SK-MEL-5 (cell line): ENCODE results near the gene CDK14. TPM values are rescaled to one million over a fixed set of nuclear protein-coding genes. Genes with fewer than 3 reads are reported as not detected.

Experiments
- DNase-seq: peaks from one replicate; pipeline ENCODE4 v3.0.0-alpha.2; 2016; ENCODE audit warnings: low read depth, low spot score
- in situ Hi-C: cut with HindIII; loops from 2 replicates; pipeline ENCODE4 v1.10.0; 2016; ENCODE audit warnings: low sequenced_read_pairs, high pct_unique_total_duplicates, low pct_unique_long_range_greater_than_20kb
- total RNA-seq: library from RNA; depleted of rRNA; stranded (reverse); fragments of >200 nt; shearing (Covaris generic); gene quantifications from 2 replicates; pipeline ENCODE4 v1.2.3, GENCODE V29; 2014

The CDK14 gene
- total RNA-seq, 1 experiment from 2014 or later = 2.3 TPM

DNA sequence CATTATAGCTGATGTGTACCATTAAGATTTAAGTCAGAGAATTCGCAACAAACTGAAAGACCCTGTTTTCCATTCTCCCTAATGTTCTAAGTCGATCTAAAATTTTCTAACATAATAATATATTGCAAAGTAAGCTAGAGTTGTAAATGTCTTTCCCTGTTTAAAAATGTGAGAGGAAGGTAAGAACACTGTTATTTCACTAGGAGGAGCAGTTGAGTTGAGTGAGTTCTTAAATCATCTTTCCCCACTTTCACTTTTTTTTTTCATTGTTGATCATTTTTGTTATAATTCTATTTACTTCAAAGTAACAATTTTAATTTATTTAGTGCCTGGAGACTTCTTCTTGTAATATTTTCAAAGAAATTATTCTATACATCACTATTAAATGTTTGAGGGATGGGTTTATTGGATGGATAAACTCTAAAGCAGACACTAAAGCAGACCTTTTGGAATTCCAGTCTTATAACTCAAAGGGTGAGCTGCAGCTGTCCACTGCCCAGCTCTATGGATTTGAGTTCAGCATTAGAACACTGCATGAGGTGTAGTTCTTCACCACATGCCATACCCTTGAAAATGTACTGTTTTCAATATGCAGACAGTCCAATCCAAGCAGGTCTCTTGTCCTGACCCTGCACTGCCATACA lies 486.9 kb downstream of the CDK14 start:
- in situ Hi-C loops = no loop called here

DNA sequence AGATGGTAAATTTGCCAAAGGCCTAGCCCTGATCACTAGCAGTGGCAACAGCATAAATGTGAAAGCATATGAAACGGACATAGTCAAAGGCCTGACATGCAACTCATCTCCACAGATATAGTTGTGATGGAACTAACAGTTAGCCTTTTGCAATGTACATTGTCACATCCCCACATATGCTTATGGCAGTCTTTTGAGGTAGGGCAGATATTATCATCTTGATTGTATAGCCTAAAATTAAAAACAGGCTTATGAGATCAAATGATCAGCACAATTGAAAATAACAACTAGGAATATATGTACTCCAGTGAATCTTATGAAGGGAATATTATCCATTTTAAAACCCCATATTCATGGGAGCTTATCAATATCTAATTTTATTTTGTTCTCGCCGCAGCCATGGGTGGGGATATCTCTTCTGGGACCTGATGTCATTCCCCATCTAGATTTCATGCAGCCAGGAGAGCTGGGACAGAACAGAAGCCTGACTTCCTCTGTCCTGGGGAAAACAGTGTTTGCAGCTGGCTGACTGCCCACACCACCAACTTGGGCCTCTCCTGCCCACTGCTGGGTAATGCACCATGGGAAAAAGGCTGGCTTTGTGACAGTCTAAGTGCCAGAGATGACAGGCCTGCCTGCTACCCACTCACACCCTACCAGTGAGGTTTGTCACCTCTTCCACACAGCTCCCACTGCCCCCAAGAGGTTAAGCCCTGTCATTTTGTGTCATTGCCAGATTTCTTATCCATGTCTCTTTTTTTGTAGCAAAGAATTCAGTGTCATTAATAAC lies 487.9 kb downstream of the CDK14 start:
- no peak for DNase-seq
- in situ Hi-C loops = no loop called here

More for the DNA sequence above, 486.9 kb downstream of the CDK14 start:
- DNase-seq = peak; percentile 43

DNA sequence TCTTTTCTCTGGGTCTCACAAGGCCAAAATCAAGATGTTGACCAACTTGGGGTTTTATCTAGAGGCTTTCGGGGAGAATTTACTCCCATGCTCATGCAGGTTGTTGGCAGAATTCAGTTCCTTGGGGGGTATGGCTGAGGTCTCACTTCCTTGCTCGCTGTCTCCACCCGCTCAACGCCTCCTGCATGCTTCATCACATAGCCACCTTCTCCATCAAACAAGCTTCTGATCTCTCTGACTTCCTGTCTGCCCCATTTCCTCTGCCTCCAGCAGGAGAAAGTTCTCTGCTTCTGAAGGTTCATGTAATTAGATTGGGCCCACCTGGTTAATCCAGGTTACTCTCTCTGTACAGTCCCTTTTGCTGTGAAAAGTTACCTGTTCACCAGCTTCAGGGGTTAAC lies 489.1 kb downstream of the CDK14 start:
- DNase-seq = no peak
- in situ Hi-C loops = no loop called here

DNA sequence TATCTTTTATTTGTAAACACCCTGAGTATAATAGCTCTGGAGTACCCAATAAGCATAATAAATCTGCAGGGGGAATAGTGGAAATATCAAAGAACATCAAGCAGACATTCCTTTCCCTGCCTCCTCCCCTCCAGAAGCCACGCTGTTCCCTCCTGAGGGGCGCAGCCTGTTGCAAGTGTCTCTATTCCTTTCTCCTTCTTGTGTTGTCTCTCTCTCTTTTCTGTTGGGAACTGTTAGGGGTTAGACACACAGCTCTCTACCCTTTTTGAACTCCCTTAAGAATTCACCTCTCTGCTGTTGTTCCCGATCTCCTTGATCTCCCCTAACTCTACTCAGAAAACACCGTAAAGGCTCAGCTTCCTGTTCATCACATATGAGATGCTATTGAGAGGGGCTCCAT lies 490.1 kb downstream of the CDK14 start:
- DNase-seq = no peak
- in situ Hi-C loops = no loop called here

DNA sequence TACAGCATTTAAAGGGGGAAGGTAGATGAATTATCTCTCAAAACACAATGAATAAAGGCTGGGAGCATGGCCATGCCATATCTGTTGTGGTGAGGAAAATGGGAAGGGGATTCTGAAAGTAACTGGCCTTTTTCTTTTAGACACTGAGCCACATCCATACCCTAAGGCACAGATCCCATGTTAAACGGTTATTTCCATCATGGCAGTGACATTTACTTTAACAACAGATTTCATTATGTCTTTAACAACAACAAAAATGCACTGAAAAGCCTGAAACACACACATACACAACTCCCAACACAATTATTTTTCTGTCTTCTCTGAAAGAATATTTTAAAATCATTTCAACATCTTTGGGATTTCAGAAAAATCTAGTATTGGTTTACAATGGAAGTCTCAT lies 492.0 kb downstream of the CDK14 start:
- DNase-seq = peak; percentile 67
- in situ Hi-C loops = no loop called here

DNA sequence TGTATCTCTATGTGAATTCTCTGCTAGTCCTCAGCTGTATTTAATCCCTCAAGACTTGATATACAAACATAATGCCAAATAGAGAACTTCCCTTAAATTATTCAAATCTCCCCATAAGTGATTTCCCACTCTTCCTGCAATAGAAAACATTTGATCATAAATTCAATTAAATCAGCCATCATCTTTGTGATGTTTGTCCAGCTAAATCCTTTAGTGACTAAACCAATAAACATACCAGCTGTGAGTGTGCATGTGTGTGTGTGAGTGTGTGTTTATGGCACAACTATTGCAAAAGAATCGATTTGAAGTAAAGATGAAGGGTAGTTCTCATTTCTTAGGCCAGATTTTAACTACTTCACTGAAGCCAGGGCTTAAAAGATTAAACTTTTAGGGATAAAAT lies 492.6 kb downstream of the CDK14 start:
- in situ Hi-C loops = no loop called here

DNA sequence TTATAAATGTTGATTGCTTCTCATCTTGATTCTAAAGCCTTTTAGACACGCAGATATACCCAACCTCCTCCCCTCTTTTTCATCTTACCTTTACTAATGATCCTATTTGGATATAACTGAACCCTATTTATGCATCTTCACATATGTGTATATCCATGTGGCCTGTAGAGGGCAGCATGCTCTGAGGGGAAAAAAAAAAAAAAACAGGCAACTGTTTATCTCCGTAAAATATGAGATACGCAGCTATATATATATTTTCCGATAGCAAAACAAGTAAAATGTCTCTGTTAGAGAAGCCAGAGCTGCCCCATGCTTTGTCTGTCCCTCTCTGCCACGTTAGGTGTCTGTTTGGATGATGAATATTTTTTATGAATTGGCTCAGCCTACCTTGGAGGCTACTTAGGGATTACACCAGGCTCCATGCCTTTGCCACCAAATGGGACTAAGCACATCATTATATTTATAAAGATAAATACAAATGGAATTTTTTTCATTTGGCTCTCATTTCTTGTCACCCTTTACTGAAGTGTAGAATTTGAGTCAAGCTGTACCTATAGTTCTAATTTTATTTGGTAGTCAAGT lies 493.4 kb downstream of the CDK14 start:
- peak; percentile 67 for DNase-seq
- in situ Hi-C loops = no loop called here

More for the DNA sequence above, 492.6 kb downstream of the CDK14 start:
- no peak for DNase-seq

DNA sequence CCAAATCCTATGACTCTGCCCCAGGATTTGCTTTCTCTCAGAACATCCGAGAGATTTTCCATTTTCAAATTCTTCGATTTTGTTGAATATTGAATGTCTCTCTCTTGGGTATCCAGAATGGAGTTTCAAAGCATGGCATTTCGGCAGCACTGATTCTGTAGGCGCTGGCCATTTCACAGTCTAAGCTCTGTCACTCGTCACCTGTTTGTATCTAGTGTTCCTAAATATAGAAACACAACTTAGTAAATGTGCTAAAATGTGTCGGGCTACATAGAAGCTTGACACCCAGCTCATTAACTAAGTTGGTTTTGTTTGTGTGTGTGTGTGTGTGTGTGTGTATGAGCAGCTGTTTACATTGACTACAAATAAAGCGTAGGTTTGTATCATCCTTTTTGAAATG lies 494.6 kb downstream of the CDK14 start:
- in situ Hi-C loops = no loop called here
- DNase-seq = no peak

DNA sequence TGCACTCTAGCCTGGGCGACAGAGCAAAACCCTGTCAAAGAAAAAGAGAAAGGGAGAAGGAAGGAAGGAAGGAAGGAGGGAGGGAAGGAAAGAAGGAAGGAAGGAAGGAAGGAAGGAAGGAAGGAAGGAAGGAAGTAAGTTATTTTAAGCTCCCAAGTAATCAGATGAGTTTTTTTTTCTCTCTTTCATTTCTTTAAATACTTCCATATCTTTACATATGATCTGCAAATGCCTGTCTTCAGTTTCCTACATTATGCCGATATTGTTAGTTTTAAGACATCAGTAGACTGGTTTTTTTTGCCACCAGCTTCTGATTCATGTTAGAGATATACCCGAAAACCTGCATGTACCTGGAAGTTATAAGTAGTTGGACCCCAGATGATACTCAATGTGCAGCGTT lies 495.5 kb downstream of the CDK14 start:
- no peak for DNase-seq
- in situ Hi-C loops = no loop called here

DNA sequence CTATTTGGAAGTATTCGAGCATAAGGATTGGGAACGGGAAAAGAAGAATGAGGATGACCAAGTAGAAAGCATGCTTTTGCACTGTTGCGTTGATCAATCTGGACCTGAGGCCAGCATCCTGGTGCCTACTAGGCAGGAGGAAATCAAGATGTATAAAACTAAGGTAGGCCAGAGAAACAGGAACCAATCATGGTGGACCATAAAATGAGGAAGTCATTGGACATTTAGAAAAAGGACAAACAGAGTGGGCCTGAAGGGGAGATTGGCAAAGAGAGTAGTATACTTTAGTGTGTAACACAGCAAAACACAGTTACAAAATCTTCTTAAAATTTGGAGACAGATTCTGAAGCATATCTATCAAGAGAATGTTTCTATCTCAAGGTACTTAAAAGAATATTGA lies 497.1 kb downstream of the CDK14 start:
- DNase-seq = no peak
- in situ Hi-C loops = no loop called here

DNA sequence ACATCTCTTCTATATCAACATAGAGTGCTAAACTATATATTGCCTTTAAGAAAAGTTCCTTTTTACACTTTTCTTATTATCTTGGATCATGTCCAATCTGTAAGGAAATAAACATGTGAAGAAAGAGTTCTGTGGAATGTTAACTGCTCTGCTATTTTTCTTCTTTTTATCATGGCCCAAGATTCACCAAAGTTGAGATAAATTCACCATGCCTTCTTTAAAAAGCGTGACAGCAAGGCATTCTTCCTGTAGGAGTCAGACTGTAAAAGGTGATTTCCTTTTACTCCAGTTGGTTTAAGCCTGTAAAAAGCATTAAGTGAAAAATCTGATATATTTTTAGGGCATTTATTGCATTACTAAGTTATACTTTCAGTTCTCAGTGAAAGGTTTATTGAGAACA lies 502.4 kb downstream of the CDK14 start:
- in situ Hi-C loops = no loop called here
- no peak for DNase-seq

DNA sequence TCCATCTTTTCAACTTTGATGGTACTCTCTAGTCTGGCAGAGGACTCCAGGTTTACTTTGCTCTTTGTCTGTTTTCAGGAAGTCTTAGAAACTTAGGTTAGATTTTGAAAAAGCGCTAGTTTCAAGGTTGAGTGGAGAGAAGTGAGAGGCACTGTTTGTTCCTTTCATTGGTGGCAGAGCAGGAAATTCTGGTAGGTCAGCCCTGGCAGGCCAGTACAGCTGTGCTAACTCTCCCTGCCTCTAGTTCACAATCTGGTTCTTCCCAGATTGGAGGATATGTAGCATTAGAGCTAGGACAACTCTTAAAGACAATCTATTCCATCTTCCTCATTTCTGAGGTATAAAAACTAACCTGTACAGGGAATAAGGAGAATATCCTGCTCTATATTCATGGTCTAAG lies 507.2 kb downstream of the CDK14 start:
- in situ Hi-C loops = no loop called here
- DNase-seq = no peak

DNA sequence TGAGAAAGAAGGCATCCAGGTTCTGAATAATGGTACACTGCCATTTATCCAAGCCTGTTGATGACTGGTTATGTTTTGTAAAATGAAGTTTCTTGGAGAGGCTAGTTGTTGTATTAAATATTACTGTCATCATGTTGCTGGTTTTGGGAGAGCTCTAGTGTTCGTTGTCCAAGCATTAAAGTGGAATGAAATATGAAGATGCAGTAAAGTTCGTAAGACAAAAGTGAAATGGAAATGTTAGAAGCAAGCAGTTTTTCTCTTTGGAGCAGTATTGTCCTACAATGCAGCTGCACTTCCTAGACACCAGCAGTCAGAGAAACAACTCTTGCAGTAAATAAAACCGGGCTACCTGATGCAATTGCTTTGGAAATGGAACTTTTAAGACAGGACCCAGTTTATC lies 511.3 kb downstream of the CDK14 start:
- in situ Hi-C loops = no loop called here
- no peak for DNase-seq

DNA sequence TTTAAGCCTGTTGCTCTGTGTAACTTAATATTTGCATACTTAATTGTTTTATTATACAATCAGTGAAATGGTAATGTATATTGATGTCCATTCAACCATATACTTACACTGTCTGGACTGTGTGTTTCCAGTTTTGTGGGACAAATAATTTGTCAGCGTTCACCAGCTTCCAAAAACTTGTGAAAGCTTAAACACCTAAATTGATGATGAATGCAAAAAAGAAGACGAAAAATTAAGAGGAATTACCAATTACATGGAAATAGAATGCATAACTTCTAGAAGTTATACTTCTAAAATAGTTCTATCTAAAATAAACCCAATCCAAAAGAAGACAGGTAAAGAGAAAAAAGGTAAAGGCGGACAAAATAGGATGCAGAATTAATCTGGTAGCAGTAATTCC lies 513.1 kb downstream of the CDK14 start:
- in situ Hi-C loops = no loop called here
- no peak for DNase-seq

DNA sequence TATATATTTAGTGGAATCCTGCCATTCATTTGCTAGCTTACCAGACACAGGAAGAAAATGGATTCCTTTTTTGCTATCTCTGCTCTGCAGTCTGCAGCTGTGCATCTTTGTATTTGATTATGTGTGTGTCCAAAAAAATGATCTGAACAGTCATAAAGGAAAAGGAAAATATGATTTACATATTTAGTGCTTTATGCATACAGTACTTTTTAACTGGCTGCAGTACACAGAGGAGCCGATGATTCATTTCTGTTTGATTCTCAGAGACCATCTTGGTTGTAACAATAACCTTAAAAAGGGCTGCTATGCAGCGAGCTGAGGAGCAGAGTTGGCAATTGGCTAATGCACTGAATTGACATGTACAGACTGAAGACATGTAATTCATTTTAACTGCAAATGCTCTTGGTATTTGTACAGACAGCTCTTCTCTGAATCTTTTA lies 516.8 kb downstream of the CDK14 start:
- DNase-seq = no peak
- in situ Hi-C loops = no loop called here

DNA sequence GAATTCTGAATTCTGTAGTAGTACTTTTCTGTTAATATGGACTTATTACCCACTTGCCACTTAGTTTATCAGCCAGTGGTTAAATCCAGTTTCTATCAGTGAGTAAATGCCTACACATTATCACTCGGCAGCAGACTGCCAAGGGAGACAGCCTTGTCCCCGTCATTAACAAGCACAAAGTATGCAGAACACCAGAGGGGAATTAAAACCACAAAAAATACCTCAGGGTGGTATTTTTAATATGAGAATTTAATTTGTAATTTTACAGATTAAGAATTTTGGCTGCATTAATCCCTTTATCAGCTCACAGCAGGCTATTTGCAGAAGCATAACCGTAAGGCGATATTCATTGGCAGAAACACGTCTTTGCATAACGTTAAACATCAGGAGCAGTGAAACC lies 518.1 kb downstream of the CDK14 start:
- in situ Hi-C loops = no loop called here
- DNase-seq = no peak

DNA sequence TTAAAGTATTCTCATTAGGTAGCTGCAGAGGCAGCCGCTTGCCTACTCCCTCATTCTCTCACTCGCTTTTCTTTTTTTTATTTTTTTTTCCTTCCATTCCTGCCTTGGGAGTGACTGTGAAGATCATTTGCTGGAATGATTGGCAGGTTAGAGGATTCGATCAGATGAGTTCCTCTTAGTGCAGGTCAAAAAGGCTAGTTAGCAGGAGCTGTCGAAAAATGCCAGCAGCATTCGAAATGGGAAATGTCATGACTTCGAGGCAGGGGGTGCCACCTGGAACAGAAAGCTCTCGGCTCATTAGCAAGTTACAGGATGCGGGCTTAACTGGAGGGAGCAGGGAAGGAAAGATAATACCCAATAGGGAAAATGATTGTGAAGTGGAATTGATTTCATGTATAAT lies 530.6 kb downstream of the CDK14 start:
- no peak for DNase-seq
- in situ Hi-C loops = no loop called here

DNA sequence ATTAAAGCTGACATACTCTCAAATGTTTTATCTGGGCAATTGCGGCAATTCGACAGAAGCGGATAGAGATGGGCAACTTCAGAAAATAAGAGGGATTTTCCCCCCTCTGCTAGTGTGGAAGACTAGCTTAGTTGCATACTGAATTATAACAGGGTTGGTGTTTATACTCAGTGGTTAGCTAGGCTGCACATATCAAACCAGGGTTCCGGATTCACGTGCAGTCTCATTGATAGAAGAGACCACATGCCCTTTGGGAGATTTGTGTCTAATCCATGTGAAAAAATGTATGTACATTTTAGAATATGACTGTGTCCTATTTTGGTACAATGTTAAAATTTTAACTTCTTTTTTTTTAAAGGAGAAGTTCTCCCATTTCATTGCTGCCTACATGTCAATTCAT lies 531.2 kb downstream of the CDK14 start:
- in situ Hi-C loops = no loop called here
- no peak for DNase-seq

DNA sequence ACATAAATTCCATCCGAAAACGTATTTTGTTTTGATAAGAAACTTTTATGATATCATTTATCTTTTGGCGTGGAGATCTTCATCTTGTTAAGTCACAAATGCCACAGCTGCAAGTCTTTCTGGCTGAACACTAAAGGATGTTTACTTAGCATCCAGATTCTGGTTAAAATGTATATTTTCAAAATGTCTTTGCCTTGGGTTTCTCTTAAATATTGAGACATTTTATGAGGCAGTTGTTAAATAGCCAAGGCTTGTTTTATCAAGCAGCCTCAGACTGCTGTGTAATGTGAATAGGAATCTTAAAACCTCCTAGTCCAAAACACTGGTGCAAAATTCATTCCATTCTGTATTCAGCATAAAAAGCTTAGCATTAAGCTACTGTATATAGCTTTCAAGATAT lies 531.8 kb downstream of the CDK14 start:
- in situ Hi-C loops = no loop called here
- DNase-seq = no peak
